Measurements from ENCODE around the gene SUN1.
"Not testable (repeated sequence)": the region's sequence is repeated elsewhere in the genome, so short reads cannot be mapped to it uniquely, and the experiment has no call there.

Gene SUN1, protein sequence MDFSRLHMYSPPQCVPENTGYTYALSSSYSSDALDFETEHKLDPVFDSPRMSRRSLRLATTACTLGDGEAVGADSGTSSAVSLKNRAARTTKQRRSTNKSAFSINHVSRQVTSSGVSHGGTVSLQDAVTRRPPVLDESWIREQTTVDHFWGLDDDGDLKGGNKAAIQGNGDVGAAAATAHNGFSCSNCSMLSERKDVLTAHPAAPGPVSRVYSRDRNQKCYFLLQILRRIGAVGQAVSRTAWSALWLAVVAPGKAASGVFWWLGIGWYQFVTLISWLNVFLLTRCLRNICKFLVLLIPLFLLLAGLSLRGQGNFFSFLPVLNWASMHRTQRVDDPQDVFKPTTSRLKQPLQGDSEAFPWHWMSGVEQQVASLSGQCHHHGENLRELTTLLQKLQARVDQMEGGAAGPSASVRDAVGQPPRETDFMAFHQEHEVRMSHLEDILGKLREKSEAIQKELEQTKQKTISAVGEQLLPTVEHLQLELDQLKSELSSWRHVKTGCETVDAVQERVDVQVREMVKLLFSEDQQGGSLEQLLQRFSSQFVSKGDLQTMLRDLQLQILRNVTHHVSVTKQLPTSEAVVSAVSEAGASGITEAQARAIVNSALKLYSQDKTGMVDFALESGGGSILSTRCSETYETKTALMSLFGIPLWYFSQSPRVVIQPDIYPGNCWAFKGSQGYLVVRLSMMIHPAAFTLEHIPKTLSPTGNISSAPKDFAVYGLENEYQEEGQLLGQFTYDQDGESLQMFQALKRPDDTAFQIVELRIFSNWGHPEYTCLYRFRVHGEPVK

DNA sequence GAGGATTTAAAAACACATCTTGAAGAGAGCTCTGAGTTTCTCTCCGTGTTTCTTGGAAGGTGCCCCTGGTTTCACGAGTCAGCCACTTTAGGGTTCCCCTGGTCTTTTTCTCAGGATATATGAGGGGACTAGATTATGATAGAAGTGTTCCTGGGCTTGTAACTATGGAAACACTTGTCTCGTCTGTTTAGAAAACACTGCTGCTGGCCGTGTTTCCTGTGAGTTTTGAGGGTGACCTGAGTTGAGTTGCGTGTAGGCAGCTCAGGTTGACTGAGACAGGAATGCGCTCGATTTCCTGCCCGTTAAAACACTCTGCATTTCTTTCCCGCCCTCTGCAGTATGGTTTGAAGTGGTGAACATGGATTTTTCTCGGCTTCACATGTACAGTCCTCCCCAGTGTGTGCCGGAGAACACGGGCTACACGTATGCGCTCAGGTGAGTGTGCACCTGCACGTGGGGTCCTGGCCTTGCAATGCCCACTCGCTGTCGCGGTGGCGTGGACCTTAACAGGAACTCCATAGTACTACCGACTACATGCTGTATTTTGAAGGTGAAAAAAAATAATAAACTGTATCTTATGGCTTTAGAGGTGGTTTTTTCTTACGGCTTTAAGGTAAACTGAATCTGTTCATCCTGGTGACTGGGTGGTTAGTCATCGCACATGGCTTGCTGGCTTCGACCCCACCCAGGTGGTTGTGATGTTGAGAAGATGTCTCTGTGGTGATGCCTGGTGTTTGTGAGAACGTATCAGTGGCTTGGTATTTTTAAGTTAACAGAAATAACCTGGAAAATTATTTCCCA, at the start of gene SUN1:
TSS of gene SUN1 (plus strand) at position 310 of the 801 bp plus-strand sequence. CDS start at position 359, 49 bp downstream.
- no peak for DNase-seq

DNA sequence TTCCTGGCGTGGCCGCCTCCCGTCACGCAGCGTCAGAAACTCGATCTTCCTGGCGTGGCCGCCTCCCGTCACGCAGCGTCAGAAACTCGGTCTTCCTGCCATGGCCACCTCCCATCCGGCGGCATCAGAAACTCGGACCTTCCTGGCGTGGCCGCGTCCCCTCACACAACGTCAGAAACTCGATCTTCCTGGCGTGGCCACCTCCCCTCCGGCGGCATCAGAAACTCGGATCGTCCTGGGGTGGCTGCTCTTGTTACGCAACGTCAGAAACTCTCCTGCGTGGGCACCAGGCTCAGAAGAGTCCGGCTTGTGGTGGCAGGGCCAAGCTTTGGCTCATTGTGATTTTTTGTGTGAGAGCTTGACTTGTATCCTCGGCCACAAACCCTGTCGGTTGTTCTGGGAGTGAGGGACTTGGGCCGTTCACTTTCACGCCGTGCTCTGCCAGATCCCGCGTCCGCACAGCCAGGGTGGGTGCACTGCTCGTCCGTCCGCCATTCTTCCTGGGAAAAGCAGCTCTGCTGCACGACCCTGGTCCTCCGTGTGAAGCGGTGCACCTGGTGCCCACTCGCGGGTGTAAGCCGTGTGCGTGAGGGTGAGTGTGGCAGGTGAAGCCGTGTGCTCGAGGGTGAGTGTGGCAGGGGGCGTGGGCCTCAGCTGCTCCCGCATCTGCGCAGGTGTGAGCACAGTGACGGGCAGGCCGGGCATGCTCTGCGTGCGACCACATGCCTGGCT, 49.4 kb upstream of the SUN1 start:
- DNase-seq, result no peak

DNA sequence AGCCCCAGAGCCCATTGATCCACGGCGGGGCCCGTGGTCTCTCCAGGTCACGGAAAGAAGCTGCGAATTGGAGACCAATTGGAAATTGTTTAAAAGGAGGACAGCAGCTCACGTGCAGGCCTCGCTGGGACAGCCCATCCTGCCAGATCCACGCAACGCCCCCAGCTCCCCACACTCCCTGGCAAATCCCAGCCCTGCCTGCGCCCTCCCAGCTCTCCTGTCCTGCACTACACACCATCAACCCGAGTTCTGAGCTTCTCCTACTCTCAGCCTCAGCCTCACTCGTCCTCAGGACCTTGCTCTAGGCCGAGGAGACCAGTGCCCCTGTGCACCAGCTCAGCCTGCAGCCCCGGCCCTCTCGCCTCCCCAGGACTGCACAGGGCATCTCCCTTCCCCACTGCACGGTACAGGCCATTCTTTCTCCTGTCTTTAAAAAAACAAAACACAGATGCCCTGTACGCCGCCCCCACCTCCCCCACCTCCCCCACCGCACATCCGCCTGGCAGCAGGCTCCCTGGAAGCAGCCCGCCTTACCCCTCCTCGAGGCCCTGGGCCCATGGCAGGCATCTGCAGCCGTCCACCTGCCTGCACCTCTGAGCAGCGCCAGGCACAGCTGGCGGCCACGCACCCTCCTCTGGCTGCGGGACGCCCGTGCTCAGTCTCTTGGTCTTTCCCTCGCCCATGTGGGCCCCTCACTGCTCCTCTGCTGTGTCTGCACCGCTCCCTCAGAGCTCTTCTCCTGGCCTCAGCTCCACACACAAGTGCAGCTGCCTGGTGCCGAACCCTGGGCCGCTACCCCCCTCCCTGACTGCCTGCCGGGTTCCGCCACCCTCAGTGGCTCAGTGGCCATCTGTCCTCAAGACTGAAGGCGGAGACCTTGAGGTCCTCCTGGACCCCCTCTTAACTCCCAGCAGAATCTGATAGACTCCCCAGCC, 48.5 kb upstream of the SUN1 start:
- no peak for DNase-seq

DNA sequence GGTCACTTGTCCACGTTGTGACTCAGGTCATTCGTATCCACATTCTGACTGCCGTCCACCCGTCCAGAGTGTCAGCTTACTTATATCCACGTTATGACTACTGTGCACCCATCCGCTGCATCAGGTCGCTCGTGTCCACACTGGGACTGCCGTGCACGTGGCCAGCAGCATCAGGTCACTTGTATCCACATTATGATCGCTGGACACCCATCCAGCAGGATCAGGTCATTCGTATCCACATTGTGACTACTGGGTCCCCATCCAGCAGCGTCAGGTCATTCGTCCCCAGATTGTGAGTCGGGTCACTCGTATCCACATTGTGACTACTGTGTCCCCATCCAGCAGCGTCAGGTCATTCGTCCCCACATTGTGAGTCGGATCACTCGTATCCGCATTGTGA, 47.3 kb upstream of the SUN1 start:
- DNase-seq, result no peak

DNA sequence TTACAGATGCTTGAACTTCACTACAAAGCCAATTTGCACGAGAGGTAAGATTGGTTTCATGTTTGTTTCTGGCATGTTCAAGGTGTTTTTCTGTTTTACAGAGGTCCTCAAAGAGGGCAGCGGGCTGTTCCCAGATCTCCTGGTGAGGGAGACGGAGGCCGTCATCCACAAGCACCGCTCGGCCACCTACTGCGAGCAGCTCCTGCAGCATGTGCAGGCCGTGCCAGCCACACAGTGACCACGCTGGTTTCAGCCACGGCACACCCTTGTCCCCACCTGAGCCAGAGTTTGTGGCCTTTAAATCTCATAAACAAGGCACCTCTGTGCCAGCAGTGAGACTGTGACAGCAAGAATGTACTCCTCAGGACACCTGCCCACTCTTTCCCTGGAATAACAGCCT, 46.9 kb upstream of the SUN1 start:
- no peak for DNase-seq

DNA sequence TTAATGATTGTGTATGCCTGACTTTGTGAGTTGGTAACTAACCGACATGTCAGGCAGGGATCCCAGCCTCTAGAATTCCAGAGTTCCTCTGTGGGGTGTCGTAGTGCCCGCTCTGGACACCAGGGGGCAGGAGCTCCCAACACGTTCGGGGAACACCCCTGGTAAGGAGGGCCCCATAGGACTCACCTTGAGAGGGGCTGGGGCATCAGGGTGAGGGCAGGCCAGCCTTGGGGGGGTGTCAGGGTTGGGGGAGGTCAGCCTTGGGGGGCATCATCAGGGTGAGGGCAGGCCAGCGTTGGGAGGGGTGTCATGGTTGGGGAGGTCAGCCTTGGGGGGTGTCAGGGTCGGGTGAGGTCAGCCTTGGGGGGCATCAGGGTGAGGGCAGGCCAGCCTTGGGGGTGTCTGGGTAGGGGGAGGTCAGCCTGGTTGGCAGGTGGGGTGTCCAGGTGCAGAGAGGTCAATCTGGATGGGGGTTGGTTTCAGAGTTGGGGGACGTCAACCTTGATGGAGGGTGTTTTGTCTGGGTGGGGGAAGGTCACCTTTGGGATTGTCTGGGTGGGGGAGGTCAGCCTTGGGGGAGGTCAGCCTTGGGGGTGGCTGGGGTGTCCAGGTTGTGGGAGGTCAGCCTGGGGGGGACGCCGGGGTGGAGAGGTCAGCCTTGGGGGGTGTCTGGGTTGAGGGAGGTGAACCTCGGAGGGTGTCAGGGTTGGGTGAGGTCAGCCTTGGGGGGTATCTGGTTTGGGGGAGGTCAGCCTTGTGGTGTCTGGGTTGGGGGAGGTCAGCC, 45.6 kb upstream of the SUN1 start:
- peak; percentile 16 to 81 for DNase-seq

DNA sequence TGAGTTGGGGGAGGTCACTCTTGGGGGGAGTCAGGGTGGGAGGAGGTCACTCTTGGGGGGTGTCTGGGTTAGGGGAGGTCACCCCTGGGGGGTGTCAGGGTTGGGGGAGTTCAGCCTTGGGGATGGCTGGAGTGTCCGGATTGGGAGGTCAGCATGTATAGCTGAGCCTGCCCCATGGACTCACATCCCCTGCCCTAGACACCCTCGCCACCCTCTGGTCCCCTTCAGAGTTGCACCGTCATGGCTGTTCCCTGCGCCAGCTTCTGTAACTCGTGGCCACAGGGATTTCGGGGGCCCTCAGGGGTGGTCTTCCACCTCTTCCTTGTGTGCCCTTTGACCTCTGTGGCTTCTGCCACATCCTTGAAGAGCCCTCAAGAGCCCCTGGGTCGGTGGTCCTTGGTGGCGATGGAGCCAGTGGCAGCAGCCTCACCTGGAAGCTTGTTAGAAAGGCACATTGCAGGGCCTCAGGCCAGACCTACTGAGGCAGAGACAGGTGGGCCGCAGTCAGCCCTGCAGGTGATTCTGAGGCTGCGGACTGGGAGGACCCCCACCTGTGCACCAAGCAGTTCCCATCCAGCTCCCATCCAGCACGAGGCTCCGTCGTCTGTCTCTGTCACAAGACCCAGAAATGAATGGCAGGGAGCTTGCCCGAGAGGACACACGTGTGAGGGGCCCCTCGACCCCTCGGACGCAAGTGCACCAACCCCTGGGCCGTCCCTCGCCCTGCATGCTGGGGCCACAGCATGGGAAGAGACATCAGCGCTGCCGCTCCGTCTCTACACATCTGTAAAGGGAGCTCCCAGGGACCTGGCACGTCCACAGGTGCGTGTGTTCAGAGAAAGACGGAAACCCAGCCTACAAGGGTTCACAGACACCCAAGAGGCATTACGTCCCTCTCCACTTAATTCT, 44.7 kb upstream of the SUN1 start:
- DNase-seq, result no peak

DNA sequence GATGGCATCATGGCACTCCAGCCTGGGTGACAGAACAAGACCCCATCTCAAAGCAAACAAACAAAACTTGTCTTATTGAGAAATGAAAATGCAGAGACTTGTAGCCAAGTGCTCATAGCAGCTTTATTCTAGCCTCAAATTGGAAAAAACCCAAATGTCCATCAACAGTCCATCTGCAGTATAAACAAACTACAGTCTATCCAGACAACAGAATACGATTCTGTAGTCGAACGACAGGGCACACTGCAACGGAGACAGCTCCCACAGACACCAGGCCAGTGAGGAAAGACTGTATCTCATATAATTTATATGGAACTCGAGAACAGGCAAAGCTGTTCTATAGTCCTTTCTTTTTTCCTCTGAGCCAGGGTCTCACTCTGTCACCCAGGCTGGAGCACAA, 40.8 kb upstream of the SUN1 start:
- DNase-seq, result no peak

DNA sequence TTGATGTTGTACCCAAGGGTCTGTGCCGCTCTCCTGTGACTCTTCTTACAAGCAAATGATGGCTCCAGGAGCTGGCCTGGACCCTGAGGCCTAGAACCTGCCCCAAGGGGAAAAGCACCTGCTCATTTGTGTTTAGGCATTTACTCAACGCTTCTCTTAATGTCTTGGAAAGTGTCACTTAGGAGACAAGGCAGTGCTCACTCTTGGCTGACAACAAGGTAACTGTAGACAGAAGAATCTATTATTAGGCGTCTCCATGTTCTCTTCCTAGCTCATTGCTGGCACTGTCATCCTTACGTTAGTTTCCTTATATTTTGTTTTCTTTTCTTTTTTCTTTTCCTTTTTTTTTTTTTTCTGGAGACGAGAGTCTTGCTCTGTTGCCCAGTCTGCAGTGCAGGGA, 38.1 kb upstream of the SUN1 start:
- DNase-seq, result no peak

DNA sequence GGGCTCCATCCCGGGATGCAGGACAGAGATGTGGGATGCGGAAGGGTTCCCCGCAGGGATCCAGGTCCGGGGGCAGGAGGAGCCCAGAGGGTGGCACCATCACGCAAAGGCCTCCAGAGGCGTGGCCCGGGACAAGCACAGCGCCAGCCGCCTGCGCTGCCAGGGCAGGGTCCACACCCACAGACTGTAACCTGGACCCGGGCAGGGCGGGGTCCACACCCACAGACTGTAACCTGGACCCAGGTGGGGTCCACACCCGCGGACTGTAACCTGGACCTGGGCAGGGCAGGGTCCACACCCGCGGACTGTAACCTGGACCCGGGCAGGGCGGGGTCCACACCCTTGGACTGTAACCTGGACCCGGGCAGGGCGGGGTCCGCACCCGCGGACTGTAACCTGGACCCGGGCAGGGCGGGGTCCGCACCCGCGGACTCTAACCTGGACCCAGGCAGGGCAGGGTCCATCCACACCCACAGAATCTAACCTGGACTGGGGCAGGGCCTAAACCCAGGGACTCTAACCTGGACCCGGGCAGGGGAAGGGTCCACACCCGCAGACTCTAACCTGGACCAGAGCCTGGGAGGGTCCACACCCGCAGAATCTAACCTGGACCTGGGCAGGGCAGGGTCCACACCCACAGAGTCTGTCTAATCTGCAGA, 37.5 kb upstream of the SUN1 start:
- no peak for DNase-seq

DNA sequence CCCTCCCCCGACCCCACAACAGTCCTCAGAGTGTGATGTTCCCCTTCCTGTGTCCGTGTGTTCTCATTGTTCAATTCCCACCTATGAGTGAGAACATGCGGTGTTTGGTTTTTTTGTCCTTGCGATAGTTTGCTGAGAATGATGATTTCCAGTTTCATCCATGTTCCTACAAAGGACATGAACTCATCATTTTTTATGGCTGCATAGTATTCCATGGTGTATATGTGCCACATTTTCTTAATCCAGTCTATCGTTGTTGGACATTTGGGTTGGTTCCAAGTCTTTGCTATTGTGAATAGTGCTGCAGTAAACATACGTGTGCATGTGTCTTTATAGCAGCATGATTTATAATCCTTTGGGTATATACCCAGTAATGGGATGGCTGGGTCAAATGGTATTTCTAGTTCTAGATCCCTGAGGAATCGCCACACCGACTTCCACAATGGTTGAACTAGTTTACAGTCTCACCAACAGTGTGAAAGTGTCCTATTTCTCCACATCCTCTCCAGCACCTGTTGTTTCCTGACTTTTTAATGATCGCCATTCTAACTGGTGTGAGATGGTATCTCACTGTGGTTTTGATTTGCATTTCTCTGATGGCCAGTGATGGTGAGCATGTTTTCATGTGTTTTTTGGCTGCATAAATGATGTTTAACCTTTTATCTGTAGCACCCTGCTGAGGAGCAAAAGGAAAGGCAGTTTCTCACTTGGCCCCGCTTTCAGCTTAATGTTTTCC, 35.7 kb upstream of the SUN1 start:
- DNase-seq, result not testable (repeated sequence)

DNA sequence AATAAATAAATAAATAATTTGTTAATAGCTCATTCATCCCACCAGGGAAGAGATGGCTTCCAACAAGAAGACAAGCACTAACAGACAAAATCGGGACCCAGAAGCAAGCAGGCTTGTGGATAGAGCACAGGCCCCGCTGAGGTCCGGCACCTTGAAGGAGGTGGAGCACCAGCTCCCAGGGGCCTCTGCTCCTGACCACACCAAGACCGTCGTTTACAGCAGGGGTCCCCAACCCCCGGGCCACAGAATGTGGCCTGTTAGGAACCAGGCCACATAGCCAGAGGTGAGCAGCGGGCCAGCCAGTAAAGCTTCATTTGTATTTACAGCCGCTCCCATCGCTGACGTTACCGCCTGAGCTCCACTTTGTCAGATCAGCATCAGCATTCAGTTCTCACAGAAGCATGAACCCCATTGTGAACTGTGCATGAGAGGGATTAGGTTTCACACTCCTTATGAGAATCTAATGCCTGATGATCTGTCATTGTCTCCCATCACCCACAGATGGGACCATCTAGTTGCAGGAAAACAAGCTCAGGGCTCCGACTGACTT, 33.3 kb upstream of the SUN1 start:
- DNase-seq, result no peak

DNA sequence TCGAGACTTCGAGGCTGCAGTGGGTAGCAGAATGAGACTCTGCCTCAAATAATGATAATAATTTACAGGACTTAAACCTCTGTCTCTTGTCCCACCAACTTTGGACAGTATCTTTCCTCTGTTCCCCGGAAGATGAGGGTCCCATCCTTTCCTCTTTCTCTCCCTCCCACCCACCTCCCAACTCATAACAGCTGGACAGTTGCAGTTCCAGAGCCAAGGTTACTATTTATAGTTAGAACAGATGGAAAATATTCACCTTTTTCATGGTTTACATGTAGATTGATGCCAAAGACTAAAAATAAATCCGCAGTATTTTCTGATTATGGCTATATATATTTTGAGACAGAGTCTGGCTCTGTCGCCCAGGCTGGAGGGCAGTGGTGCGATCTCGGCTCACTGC, 31.6 kb upstream of the SUN1 start:
- no peak for DNase-seq

DNA sequence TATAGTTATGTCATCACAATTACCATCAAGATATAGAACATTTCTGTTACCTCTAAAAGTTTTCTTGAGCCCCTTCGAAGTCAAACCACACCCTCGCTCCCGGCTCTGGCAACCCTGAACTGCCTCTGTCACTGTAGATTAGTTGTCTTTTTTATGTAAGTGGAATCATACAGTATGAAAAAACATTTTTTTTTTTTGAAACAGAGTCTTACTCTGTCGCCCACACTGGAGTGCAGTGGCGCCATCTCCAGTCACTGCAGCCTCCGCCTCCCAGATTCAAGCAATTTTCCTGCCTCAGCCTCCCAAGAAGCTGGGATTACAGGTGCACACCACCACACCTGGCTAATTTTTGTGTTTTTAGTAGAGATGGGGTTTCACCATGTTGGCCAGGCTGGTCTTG, 30.9 kb upstream of the SUN1 start:
- not testable (repeated sequence) for DNase-seq

DNA sequence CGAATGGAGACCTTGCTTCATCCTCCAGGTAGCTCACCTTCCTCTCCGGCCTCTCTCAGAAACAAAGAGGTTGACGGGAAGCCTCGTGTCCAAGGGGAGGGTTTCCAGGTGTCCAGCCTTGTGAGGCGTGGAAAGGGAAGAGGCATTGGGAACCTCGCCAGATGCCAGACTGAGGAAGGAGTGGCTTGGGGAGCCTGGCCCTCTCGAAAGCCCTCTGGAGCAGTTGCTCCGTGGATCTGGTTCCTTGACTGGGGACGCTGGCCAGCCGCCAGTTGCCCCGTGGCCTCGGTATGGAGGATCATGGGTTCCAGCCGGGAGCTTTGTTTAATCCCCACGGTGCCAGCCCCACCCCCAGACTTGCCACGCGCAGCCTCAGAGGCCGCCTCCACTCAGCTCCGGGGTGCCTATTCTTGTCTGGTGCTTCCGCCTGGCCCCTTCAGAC, 30.3 kb upstream of the SUN1 start:
- DNase-seq, result no peak

DNA sequence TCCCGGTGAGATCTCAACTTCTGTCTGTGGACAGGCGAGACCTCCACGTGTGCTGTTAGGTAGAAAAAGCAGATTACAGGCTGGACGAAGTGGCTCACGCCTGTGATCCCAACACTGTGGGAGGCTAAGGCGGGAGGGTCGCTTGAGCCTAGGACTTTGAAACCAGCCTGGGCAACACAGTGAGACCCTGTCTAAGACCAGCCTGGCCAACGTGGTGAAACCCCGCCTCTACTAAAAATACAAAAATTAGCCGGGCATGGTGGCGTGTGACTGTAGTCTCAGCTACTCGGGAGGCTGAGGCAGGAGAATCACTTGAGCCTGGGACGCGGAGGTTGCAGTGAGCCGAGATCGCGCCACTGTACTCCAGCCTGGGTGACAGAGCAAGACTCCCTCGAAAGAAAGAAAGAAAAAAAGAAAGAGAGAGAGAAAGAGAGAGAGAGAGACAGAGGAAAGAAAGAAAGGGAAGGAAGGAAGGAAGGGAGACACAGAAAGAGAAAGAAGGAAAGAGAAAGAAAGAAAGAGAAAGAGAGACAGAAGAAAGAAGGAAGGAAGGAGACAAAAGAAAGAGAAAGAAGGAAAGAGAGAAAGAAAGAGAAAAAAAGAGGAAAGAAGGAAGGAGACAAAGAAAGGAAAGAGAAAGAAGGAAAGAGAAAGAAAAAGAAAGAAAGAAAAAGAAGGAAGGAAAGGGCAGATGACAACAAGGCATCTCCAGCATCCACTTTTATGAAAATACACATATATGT, 29.6 kb upstream of the SUN1 start:
- no peak for DNase-seq

DNA sequence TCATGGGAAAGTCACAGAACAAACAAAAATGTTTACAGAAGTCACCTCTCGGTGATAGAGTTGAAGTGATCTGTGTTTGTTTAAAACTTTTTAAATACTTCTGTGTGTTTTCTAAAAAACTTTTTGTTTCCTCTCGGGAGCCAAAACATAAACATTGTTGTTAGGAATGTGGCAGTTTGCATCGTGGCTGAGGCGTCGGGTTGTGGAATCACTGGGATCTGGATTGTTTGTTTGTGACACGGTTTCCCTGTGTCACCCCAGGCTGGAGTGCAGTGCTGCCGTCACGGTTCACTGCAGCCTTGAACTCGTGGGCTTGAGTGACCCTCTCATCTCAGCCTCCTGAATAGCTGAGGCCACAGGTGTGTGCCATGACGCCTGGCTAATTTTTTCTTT, 29.0 kb upstream of the SUN1 start:
- DNase-seq, result no peak
